ENCODE results near the gene TNFRSF1B.

The TNFRSF1B gene

DNA sequence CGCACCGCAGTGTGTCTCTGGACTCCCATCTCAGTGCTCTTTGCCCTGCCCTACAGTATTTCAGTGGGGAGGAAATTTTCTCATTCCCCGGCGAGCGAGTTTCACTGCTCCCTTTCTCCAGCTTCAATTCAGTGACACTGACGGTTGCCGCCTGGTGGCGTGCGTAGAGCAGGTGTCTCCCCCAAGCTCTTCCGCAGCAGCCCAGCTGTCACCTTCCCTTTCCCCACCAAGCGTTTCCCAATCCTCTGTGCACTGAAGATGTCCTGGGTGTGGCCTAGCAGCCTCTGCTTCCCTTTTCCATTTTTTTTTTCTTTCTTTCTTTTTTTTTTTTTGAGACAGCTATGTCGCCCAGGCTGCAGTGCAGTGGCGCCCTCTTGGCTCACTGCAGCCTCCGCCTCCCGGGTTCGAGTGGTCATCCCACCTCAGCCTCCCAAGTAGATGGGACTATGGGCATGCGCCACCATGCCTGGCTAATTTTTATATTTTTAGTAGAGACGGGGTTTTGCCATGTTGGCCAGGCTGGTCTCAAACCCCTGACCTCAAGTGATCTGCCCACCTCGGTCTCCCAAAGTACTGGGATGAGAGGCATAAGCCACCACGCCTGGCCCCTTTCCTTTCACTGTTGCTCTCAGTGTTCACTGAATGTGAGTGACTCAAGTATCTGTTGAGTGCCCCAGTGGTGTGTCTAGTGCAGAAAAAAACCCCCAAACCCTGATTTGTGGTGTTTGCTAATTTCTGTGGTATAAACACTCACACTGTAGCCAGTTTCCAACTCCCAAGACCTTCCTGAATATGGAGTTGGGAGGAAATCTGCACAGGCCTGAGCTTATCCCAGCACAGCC is 30.1 kb downstream of the TNFRSF1B start:
- no peaks in the 10 kb centered on the region for H3K36me3 Mint-ChIP-seq (ENCODE audit: low read depth)
- H3K27ac Mint-ChIP-seq: no peak overlapping the region
- peaks cover 41% of the 10 kb centered on the region for H3K4me1 Mint-ChIP-seq
- TF ChIP-seq, protein P1, sequence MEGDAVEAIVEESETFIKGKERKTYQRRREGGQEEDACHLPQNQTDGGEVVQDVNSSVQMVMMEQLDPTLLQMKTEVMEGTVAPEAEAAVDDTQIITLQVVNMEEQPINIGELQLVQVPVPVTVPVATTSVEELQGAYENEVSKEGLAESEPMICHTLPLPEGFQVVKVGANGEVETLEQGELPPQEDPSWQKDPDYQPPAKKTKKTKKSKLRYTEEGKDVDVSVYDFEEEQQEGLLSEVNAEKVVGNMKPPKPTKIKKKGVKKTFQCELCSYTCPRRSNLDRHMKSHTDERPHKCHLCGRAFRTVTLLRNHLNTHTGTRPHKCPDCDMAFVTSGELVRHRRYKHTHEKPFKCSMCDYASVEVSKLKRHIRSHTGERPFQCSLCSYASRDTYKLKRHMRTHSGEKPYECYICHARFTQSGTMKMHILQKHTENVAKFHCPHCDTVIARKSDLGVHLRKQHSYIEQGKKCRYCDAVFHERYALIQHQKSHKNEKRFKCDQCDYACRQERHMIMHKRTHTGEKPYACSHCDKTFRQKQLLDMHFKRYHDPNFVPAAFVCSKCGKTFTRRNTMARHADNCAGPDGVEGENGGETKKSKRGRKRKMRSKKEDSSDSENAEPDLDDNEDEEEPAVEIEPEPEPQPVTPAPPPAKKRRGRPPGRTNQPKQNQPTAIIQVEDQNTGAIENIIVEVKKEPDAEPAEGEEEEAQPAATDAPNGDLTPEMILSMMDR (IDR thresholded peaks at IDR 0.05): peak; percentile 30
- no peaks in the 10 kb centered on the region for H3K9me3 Mint-ChIP-seq
- H3K4me3 Mint-ChIP-seq: no peak overlapping the region
- DNase-seq: no peak
- H3K27me3 Mint-ChIP-seq (ENCODE audit: low read depth, poor library complexity): peaks cover 3% of the 10 kb centered on the region

DNA sequence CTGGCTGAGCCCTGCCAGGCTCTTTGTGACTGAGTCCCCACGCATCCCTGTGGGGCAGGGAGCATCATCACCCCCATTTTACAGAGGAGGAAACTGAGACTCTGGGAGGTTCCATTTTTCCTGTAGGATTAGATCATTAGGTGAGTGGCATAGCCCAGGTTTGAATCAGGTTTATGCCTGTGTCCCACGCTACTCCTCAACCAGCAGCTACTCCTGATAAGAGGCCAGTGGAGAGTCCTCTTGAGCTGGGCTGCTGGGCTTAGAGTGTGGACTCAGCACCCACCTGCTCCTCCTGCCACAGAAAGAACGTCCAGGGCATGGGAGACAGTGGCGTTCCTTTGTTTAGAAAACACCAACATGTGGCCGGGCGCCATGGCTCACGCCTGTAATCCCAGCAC is 30.7 kb downstream of the TNFRSF1B start:
- no peaks in the 10 kb centered on the region for H3K36me3 Mint-ChIP-seq (ENCODE audit: low read depth)
- DNase-seq: no peak
- H3K9me3 Mint-ChIP-seq: no peaks in the 10 kb centered on the region
- TF ChIP-seq, protein P1 (IDR thresholded peaks at IDR 0.05): no peak
- no peak overlapping the region for H3K4me3 Mint-ChIP-seq
- peaks cover 45% of the 10 kb centered on the region for H3K4me1 Mint-ChIP-seq
- no peak overlapping the region for H3K27ac Mint-ChIP-seq
- H3K27me3 Mint-ChIP-seq (ENCODE audit: low read depth, poor library complexity): peaks cover 3% of the 10 kb centered on the region

DNA sequence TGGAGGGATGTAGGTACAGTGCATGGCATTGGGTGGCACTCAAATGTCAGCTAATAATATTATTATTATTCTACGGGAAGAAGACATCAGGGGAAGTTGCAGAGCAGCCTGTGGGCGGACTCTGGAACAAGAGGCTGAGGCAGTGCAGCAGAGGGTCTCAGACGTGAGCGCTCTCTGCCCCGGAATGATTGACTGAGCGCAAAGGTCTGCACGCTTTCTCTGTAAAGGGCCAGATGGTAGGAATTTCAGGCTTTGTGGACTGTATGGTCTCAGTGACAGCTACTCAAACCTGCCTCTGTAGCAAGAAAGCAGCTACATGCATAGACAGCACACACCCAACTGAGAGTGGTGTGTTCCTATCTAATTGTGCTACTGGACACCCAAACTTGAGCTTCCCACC is 33.4 kb downstream of the TNFRSF1B start:
- Mint-ChIP-seq H3K9me3 (no peaks in the 10 kb centered on the region), H3K36me3 (ENCODE audit: low read depth) (no peaks in the 10 kb centered on the region), H3K4me1 (peaks cover 53% of the 10 kb centered on the region), H3K27me3 (ENCODE audit: low read depth, poor library complexity) (peaks cover 14% of the 10 kb centered on the region), H3K4me3 (no peak overlapping the region), H3K27ac (no peak overlapping the region)
- TF ChIP-seq, protein P1 (IDR thresholded peaks at IDR 0.05): no peak
- DNase-seq: no peak

DNA sequence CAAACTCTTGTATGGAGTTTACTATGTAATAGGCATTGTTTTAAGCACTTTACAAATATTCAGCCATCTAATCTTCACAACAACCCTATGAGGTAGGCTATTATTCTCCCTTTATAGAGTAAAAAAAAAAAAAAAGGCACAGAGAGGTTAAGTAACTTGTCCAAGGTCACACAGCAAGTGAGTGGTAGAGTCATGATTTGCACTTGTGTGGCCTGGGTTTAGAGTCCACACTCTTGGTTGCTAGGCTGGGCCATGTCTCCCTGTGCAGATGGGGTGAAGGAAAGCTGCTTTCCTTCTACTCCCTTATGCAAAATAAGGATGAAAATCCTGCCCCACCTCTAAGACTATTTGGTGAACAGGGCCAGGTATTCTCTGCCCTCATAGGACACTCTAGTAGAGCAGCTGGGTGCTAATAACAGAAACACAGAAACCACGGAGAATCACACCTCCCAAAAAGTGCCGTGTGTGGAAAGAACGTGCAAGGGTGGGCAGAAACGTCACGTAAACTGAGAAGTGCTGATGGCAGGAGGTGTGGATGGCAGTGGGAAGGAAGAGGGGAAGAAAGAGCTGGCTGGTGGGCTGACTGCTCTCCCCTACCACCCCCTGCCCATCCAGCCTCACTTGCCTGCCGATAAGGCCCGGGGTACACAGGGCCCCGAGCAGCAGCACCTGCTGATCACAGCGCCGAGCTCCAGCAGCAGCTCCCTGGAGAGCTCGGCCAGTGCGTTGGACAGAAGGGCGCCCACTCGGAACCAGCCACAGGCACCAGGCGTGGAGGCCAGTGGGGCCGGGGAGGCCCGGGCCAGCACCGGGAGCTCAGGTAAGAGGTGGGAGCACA is 34.8 kb downstream of the TNFRSF1B start:
- H3K36me3 Mint-ChIP-seq (ENCODE audit: low read depth): no peaks in the 10 kb centered on the region
- H3K27me3 Mint-ChIP-seq (ENCODE audit: low read depth, poor library complexity): peaks cover 14% of the 10 kb centered on the region
- H3K9me3 Mint-ChIP-seq: no peaks in the 10 kb centered on the region
- H3K27ac Mint-ChIP-seq: peak overlapping the region; percentile 80
- H3K4me3 Mint-ChIP-seq: no peak overlapping the region
- H3K4me1 Mint-ChIP-seq: peaks cover 46% of the 10 kb centered on the region
- no peak for DNase-seq
- TF ChIP-seq, protein P1 (IDR thresholded peaks at IDR 0.05): no peak

DNA sequence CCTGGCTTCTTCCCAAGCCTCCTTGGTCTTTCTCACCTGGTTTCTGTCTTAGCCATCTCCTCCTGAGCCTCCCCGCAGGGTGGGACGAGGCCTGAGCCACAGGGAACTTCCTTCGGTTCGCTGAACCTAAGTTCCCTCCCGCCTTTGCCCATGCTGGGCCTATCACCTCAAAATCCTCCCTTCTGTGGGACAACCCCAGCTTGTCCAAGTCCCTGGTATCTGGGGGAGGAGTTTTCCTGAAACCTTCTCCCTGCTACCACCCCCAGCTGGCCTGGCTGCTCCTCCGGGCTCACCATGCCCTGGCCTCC is 35.4 kb downstream of the TNFRSF1B start:
- TF ChIP-seq, protein P1 (IDR thresholded peaks at IDR 0.05): no peak
- H3K9me3 Mint-ChIP-seq: no peaks in the 10 kb centered on the region
- peak overlapping the region; percentile 55 for H3K27ac Mint-ChIP-seq
- peaks cover 14% of the 10 kb centered on the region for H3K27me3 Mint-ChIP-seq (ENCODE audit: low read depth, poor library complexity)
- H3K4me3 Mint-ChIP-seq: no peak overlapping the region
- no peaks in the 10 kb centered on the region for H3K36me3 Mint-ChIP-seq (ENCODE audit: low read depth)
- H3K4me1 Mint-ChIP-seq: peaks cover 42% of the 10 kb centered on the region
- DNase-seq: no peak
